GM23338 (cell line): ENCODE results near the gene POLDIP3. TPM values are rescaled to one million over a fixed set of nuclear protein-coding genes. Genes with fewer than 3 reads are reported as not detected.

Experiments used
- ATAC-seq: fragments of 200-7000 bp; cut with Tn5 transposase; 3 replicates; pipeline ENCODE4 v1.9.1; 2020
- DNase-seq: peaks from one replicate; pipeline ENCODE4 v3.0.0-alpha.2; 2015; ENCODE audit warnings: low spot score
- H2AFZ ChIP-seq: fragments of 200-600 bp; sonication (generic); 2 replicates; pipeline ENCODE4 v1.8.0; 2016; ENCODE audit warnings: antibody characterized with exemption, mild to moderate bottlenecking, moderate library complexity
- H3F3A ChIP-seq: fragments of 200-600 bp; sonication (generic); replicated peaks from 2 replicates; pipeline ENCODE4 v1.8.0; 2017; ENCODE audit warnings: antibody characterized with exemption, mixed run types, low read depth
- H3K27ac ChIP-seq: fragments of 200-600 bp; sonication (generic); 2 replicates; pipeline ENCODE4 v1.6.1; 2016; ENCODE audit warnings: low read depth
- H3K27me3 ChIP-seq: fragments of 200-600 bp; sonication (generic); 2 replicates; pipeline ENCODE4 v1.8.0; 2016; ENCODE audit warnings: mild to moderate bottlenecking, mixed run types, moderate library complexity; ENCODE audit not compliant: insufficient read depth
- H3K36me3 ChIP-seq: fragments of 200-600 bp; sonication (generic); 2 replicates; pipeline ENCODE4 v1.8.0; 2016; ENCODE audit warnings: mild to moderate bottlenecking; ENCODE audit not compliant: insufficient read depth
- H3K4me1 ChIP-seq: fragments of 200-600 bp; sonication (generic); 2 replicates; pipeline ENCODE4 v1.8.0; 2016; ENCODE audit warnings: mild to moderate bottlenecking, moderate library complexity; ENCODE audit not compliant: insufficient read depth
- H3K4me2 ChIP-seq: fragments of 200-600 bp; sonication (generic); 2 replicates; pipeline ENCODE4 v1.7.1; 2017; ENCODE audit warnings: mixed run types
- H3K4me3 ChIP-seq: fragments of 200-600 bp; sonication (generic); 2 replicates; pipeline ENCODE4 v1.6.1; 2016; ENCODE audit warnings: mixed run types
- H3K79me2 ChIP-seq: fragments of 200-600 bp; sonication (generic); replicated peaks from 2 replicates; pipeline ENCODE4 v1.8.0; 2017; ENCODE audit warnings: mild to moderate bottlenecking; ENCODE audit not compliant: insufficient read depth
- H3K9me2 ChIP-seq: fragments of 200-600 bp; sonication (generic); 2 replicates; pipeline ENCODE4 v1.8.0; 2017; ENCODE audit not compliant: insufficient read depth
- H4K20me1 ChIP-seq: fragments of 200-600 bp; sonication (generic); replicated peaks from 2 replicates; pipeline ENCODE4 v1.8.0; 2017; ENCODE audit warnings: mild to moderate bottlenecking; ENCODE audit not compliant: insufficient read depth
- H3K27ac Mint-ChIP-seq: 2 replicates; pipeline ENCODE4 v1.8.0; 2020; ENCODE audit warnings: inconsistent platforms, mild to moderate bottlenecking, moderate library complexity, mixed read lengths
- H3K27me3 Mint-ChIP-seq: 3 replicates; pipeline ENCODE4 v1.8.0; 2022; ENCODE audit warnings: low read depth, mild to moderate bottlenecking, moderate library complexity, mixed read lengths, inconsistent platforms; ENCODE audit not compliant: insufficient read depth, poor library complexity
- H3K36me3 Mint-ChIP-seq: 3 replicates; pipeline ENCODE4 v1.8.0; 2021; ENCODE audit warnings: low read depth, mild to moderate bottlenecking, inconsistent platforms, moderate library complexity, mixed read lengths
- H3K4me1 Mint-ChIP-seq: 3 replicates; pipeline ENCODE4 v1.8.0; 2020; ENCODE audit warnings: mild to moderate bottlenecking, inconsistent platforms, mixed read lengths
- H3K4me3 Mint-ChIP-seq: 3 replicates; pipeline ENCODE4 v1.8.0; 2021; ENCODE audit warnings: moderate library complexity, mild to moderate bottlenecking, inconsistent platforms, mixed read lengths
- H3K9me3 Mint-ChIP-seq: 3 replicates; pipeline ENCODE4 v1.8.0; 2020; ENCODE audit warnings: moderate library complexity, mild to moderate bottlenecking, inconsistent platforms, mixed read lengths
- CREB1 ChIP-seq: fragments of 250-450 bp; sonication (Bioruptor Pico); IDR thresholded peaks from 2 replicates; pipeline ENCODE4 v1.5.0; 2020; ENCODE audit warnings: low read depth, mild to moderate bottlenecking, moderate library complexity
- JUNB ChIP-seq: IDR thresholded peaks from one replicate; pipeline ENCODE4 v1.6.1; 2016; ENCODE audit warnings: antibody characterized with exemption; ENCODE audit not compliant: unreplicated experiment
- POLR2AphosphoS5 ChIP-seq: IDR thresholded peaks from 2 replicates; pipeline ENCODE4 v1.6.1; 2016; ENCODE audit warnings: antibody characterized with exemption, low read depth
- STAT1 ChIP-seq: IDR thresholded peaks from one replicate; pipeline ENCODE4 v1.6.1; 2016; ENCODE audit warnings: antibody characterized with exemption; ENCODE audit not compliant: unreplicated experiment
- ZNF331 ChIP-seq: fragments of 250-450 bp; sonication (Bioruptor Pico); IDR thresholded peaks from 2 replicates; pipeline ENCODE4 v1.5.0; 2020; ENCODE audit warnings: low read depth, mild to moderate bottlenecking, moderate library complexity
- polyA plus RNA-seq: library from polyadenylated mRNA; unstranded; fragments of >200 nt; fragmentation: Nextera tagmentation; extraction: Ambion mirVana; gene quantifications from 2 replicates; pipeline ENCODE4 v1.2.1, GENCODE V29; 2016
- total RNA-seq: library from RNA; depleted of rRNA; stranded (reverse); fragments of >200 nt; shearing (Covaris generic); gene quantifications from 2 replicates; pipeline ENCODE4 v1.2.3, GENCODE V29; 2014
- TF ChIP-seq, protein P1 (sequence below): fragments of 250-450 bp; sonication (Bioruptor Pico); IDR thresholded peaks from 2 replicates; pipeline ENCODE4 v1.5.0; 2020; ENCODE audit warnings: mild to moderate bottlenecking, moderate library complexity

POLDIP3 gene
- total and polyA plus RNA-seq, 2 experiments from 2014 or later = 38.2 to 54.3 TPM

DNA sequence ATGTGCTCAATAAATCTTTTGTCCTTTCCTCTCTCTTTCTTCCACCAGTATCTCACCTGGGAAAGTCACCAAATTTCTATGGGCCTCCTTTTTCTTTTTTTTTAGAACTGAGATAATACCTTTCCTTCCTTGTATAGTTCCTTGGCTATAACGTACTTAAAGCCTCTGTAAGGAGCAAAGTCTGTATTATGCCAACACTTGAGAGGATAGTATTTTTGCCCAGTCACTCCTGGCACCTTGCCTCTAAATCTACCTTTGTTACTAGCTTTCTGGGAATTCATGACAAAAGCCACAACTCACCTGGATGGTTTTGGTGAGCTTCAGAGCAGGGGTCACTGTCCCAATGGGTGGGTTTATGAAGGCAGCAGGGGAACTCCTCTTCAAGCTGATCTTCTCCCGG, 12.2 kb downstream of the POLDIP3 start:
- Histone ChIP-seq H3K79me2 (peaks cover 75% of the 10 kb centered on the region), H4K20me1 (peaks cover 39% of the 10 kb centered on the region)

More for the DNA sequence above, 12.2 kb downstream of the POLDIP3 start:
- H3K9me3 Mint-ChIP-seq = peaks cover 4% of the 10 kb centered on the region; the same call in 2 of the 3 replicates
- Histone ChIP-seq H3K4me3 (no peak overlapping the region), H3K4me1 (no peaks in the 10 kb centered on the region), H2AFZ (no peak overlapping the region), H3K9me2 (no peaks in the 10 kb centered on the region), H3K36me3 (peaks cover 45% of the 10 kb centered on the region), H3K4me2 (no peak overlapping the region), H3K27ac (no peak overlapping the region), H3K27me3 (no peaks in the 10 kb centered on the region), H3F3A (no peaks in the 10 kb centered on the region)
- H3K27ac Mint-ChIP-seq = no peak overlapping the region
- no peak for DNase-seq
- TF ChIP-seq ZNF331 (CRISPR knock-in tag) (no peak), STAT1 (no peak), POLR2AphosphoS5 (no peak), CREB1 (CRISPR knock-in tag) (no peak), JUNB (no peak)
- TF ChIP-seq, protein P1, sequence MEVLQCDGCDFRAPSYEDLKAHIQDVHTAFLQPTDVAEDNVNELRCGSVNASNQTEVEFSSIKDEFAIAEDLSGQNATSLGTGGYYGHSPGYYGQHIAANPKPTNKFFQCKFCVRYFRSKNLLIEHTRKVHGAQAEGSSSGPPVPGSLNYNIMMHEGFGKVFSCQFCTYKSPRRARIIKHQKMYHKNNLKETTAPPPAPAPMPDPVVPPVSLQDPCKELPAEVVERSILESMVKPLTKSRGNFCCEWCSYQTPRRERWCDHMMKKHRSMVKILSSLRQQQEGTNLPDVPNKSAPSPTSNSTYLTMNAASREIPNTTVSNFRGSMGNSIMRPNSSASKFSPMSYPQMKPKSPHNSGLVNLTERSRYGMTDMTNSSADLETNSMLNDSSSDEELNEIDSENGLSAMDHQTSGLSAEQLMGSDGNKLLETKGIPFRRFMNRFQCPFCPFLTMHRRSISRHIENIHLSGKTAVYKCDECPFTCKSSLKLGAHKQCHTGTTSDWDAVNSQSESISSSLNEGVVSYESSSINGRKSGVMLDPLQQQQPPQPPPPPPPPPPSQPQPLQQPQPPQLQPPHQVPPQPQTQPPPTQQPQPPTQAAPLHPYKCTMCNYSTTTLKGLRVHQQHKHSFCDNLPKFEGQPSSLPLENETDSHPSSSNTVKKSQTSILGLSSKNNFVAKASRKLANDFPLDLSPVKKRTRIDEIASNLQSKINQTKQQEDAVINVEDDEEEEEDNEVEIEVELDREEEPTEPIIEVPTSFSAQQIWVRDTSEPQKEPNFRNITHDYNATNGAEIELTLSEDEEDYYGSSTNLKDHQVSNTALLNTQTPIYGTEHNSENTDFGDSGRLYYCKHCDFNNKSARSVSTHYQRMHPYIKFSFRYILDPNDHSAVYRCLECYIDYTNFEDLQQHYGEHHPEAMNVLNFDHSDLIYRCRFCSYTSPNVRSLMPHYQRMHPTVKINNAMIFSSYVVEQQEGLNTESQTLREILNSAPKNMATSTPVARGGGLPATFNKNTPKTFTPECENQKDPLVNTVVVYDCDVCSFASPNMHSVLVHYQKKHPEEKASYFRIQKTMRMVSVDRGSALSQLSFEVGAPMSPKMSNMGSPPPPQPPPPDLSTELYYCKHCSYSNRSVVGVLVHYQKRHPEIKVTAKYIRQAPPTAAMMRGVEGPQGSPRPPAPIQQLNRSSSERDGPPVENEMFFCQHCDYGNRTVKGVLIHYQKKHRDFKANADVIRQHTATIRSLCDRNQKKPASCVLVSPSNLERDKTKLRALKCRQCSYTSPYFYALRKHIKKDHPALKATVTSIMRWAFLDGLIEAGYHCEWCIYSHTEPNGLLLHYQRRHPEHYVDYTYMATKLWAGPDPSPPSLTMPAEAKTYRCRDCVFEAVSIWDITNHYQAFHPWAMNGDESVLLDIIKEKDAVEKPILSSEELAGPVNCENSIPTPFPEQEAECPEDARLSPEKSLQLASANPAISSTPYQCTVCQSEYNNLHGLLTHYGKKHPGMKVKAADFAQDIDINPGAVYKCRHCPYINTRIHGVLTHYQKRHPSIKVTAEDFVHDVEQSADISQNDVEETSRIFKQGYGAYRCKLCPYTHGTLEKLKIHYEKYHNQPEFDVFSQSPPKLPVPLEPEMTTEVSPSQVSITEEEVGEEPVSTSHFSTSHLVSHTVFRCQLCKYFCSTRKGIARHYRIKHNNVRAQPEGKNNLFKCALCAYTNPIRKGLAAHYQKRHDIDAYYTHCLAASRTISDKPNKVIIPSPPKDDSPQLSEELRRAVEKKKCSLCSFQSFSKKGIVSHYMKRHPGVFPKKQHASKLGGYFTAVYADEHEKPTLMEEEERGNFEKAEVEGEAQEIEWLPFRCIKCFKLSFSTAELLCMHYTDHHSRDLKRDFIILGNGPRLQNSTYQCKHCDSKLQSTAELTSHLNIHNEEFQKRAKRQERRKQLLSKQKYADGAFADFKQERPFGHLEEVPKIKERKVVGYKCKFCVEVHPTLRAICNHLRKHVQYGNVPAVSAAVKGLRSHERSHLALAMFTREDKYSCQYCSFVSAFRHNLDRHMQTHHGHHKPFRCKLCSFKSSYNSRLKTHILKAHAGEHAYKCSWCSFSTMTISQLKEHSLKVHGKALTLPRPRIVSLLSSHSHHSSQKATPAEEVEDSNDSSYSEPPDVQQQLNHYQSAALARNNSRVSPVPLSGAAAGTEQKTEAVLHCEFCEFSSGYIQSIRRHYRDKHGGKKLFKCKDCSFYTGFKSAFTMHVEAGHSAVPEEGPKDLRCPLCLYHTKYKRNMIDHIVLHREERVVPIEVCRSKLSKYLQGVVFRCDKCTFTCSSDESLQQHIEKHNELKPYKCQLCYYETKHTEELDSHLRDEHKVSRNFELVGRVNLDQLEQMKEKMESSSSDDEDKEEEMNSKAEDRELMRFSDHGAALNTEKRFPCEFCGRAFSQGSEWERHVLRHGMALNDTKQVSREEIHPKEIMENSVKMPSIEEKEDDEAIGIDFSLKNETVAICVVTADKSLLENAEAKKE (CRISPR knock-in tag) = no peak
- no peaks in the 10 kb centered on the region for H3K27me3 Mint-ChIP-seq
- ATAC-seq = no peak
- peaks cover 81% of the 10 kb centered on the region for H3K36me3 Mint-ChIP-seq
- H3K4me1 Mint-ChIP-seq = no peaks in the 10 kb centered on the region; the same call in 2 of the 3 replicates
- H3K4me3 Mint-ChIP-seq = no peak overlapping the region
